Hepatocyte (in vitro differentiated cells): ENCODE data around the gene IFFO2.

Experiments used
- CTCF ChIP-seq: fragments of 200-600 bp; sonication (generic); IDR thresholded peaks from 2 replicates; pipeline ENCODE4 v1.5.1; 2016; ENCODE audit warnings: antibody characterized with exemption, mild to moderate bottlenecking; ENCODE audit not compliant: poor library complexity
- EZH2 ChIP-seq: fragments of 200-600 bp; sonication (generic); IDR thresholded peaks from 2 replicates; pipeline ENCODE4 v1.6.1; 2016; ENCODE audit warnings: antibody characterized with exemption, mild to moderate bottlenecking, borderline replicate concordance
- EZH2phosphoT487 ChIP-seq: fragments of 200-600 bp; sonication (generic); IDR thresholded peaks from one replicate; pipeline ENCODE4 v1.6.1; 2018; ENCODE audit warnings: antibody characterized with exemption, mild to moderate bottlenecking, low read depth, moderate library complexity; ENCODE audit not compliant: unreplicated experiment, severe bottlenecking

- TF ChIP-seq CTCF (no peak), EZH2phosphoT487 (no peak), EZH2 (no peak)
These were observed 42.9 kb upstream of the IFFO2 start for GRCh38 chr1:18999359-18999758.
